K562 (cell line): ENCODE data around the gene UFL1.

Source experiments
- CBX2 ChIP-seq: fragments of 200-600 bp; sonication (generic); IDR thresholded peaks from one replicate; pipeline ENCODE4 v1.6.1; 2012; ENCODE audit warnings: mild to moderate bottlenecking, low read length, inconsistent platforms; ENCODE audit not compliant: insufficient read depth, poor library complexity, severe bottlenecking
- JUNB ChIP-seq: fragments of 450-650 bp; formaldehyde crosslinking; conservative IDR thresholded peaks from 2 replicates; pipeline ENCODE4 v1.4.0; 2020; ENCODE audit warnings: mild to moderate bottlenecking
- SETDB1 ChIP-seq: IDR thresholded peaks from one replicate; pipeline ENCODE4 v1.6.1; 2012; ENCODE audit warnings: low read length, control low read depth, inconsistent platforms
- SRSF7 ChIP-seq: fragments of 200-400 bp; formaldehyde crosslinking; optimal IDR thresholded peaks from 2 replicates; pipeline ENCODE3; 2017; ENCODE audit warnings: mild to moderate bottlenecking, low read depth, low read length
- ZEB2 ChIP-seq: fragments of 450-650 bp; IDR thresholded peaks from 2 replicates; pipeline ENCODE4 v1.6.1; 2016
- ZKSCAN1 ChIP-seq: fragments of 150-350 bp; IDR thresholded peaks from 2 replicates; pipeline ENCODE4 v1.6.1; 2016; ENCODE audit warnings: low read depth, low read length
- ZNF133 ChIP-seq: fragments of 250-450 bp; sonication (Bioruptor Pico); IDR thresholded peaks from 2 replicates; pipeline ENCODE4 v1.4.0; 2020; ENCODE audit warnings: mild to moderate bottlenecking
- ZNF23 ChIP-seq: fragments of 250-450 bp; sonication (Bioruptor Pico); IDR thresholded peaks from 2 replicates; pipeline ENCODE4 v1.4.0; 2020; ENCODE audit warnings: mild to moderate bottlenecking
- TF ChIP-seq, protein P1 (sequence below): IDR thresholded peaks from 2 replicates; pipeline ENCODE4 v1.6.1; 2014; ENCODE audit warnings: antibody characterized with exemption
- TF ChIP-seq, protein P2 (sequence below), 3 experiments: IDR thresholded peaks in 2 of 3; conservative IDR thresholded peaks in 1 of 3; 2 replicates each; pipeline ENCODE4 v1.5.1; 2011 to 2012; ENCODE audit warnings: low read length in 3 of 3, mild to moderate bottlenecking in 3 of 3, control low read depth in 2 of 3, improper control_type of control experiment in 1 of 3, inconsistent platforms in 1 of 3, low read depth in 1 of 3, mixed read lengths in 1 of 3, moderate library complexity in 1 of 3; ENCODE audit not compliant: insufficient read depth in 2 of 3
- TF ChIP-seq, protein P3 (sequence below): fragments of 250-450 bp; sonication (Bioruptor Pico); IDR thresholded peaks from 2 replicates; pipeline ENCODE4 v1.5.0; 2021
- TF ChIP-seq, protein P4 (sequence below): fragments of 450-650 bp; formaldehyde crosslinking; conservative IDR thresholded peaks from 2 replicates; pipeline ENCODE4 v1.4.0; 2022; ENCODE audit warnings: mild to moderate bottlenecking, missing genetic modification characterization

DNA sequence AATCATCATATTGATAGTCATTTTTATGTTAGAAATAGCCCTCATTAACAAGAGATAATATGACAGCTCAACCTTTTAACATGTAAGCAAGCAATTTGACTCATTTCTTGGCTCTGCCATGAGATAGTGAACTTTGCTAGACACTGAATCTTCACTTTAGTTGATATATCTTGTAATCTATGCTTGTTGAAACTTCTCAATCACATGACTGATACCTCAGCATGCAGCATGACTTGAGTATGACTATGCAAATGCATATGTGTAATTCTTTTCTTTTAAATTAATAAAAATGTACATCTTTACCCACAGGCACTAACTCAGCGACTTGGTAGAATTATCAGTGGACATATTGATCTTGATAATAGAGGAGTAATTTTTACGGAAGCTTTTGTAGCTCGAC is 6.6 kb downstream of the UFL1 start:
- TF ChIP-seq, protein P1, sequence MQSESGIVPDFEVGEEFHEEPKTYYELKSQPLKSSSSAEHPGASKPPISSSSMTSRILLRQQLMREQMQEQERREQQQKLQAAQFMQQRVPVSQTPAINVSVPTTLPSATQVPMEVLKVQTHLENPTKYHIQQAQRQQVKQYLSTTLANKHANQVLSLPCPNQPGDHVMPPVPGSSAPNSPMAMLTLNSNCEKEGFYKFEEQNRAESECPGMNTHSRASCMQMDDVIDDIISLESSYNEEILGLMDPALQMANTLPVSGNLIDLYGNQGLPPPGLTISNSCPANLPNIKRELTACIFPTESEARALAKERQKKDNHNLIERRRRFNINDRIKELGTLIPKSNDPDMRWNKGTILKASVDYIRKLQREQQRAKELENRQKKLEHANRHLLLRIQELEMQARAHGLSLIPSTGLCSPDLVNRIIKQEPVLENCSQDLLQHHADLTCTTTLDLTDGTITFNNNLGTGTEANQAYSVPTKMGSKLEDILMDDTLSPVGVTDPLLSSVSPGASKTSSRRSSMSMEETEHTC: no peak
- TF ChIP-seq, protein P2, sequence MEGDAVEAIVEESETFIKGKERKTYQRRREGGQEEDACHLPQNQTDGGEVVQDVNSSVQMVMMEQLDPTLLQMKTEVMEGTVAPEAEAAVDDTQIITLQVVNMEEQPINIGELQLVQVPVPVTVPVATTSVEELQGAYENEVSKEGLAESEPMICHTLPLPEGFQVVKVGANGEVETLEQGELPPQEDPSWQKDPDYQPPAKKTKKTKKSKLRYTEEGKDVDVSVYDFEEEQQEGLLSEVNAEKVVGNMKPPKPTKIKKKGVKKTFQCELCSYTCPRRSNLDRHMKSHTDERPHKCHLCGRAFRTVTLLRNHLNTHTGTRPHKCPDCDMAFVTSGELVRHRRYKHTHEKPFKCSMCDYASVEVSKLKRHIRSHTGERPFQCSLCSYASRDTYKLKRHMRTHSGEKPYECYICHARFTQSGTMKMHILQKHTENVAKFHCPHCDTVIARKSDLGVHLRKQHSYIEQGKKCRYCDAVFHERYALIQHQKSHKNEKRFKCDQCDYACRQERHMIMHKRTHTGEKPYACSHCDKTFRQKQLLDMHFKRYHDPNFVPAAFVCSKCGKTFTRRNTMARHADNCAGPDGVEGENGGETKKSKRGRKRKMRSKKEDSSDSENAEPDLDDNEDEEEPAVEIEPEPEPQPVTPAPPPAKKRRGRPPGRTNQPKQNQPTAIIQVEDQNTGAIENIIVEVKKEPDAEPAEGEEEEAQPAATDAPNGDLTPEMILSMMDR (IDR thresholded peaks at IDR 0.05 in 2 of 3, conservative IDR thresholded peaks at IDR 0.05 in 1 of 3; ENCODE audit: insufficient read depth in 2 of 3, low read depth in 1 of 3, low read length in 3 of 3): no peak
- no peak for TF ChIP-seq SETDB1
- no peak for TF ChIP-seq ZNF133 (CRISPR knock-in tag)
- no peak for TF ChIP-seq JUNB (CRISPR knock-in tag)
- TF ChIP-seq, protein P3, sequence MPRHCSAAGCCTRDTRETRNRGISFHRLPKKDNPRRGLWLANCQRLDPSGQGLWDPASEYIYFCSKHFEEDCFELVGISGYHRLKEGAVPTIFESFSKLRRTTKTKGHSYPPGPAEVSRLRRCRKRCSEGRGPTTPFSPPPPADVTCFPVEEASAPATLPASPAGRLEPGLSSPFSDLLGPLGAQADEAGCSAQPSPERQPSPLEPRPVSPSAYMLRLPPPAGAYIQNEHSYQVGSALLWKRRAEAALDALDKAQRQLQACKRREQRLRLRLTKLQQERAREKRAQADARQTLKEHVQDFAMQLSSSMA (CRISPR knock-in tag): no peak
- TF ChIP-seq ZNF23 (CRISPR knock-in tag): no peak
- TF ChIP-seq, protein P4, sequence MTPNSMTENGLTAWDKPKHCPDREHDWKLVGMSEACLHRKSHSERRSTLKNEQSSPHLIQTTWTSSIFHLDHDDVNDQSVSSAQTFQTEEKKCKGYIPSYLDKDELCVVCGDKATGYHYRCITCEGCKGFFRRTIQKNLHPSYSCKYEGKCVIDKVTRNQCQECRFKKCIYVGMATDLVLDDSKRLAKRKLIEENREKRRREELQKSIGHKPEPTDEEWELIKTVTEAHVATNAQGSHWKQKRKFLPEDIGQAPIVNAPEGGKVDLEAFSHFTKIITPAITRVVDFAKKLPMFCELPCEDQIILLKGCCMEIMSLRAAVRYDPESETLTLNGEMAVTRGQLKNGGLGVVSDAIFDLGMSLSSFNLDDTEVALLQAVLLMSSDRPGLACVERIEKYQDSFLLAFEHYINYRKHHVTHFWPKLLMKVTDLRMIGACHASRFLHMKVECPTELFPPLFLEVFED (CRISPR knock-in tag): no peak
- no peak for TF ChIP-seq ZEB2
- TF ChIP-seq ZKSCAN1: no peak
- TF ChIP-seq CBX2: no peak
- TF ChIP-seq SRSF7: no peak
